C4-2B (cell line): ENCODE results near the gene HCRT.
A peak's percentile ranks its signal among the peaks of the same experiment; 100 is the strongest.
"Not testable (repeated sequence)": the region's sequence is repeated elsewhere in the genome, so short reads cannot be mapped to it uniquely, and the experiment has no call there.

Experiments used
- H3K27ac ChIP-seq: fragments of 450-650 bp; 2 replicates; pipeline ENCODE4 v1.5.1; 2017
- ZFX ChIP-seq: fragments of 450-650 bp; IDR thresholded peaks from 2 replicates; pipeline ENCODE4 v1.6.1; 2017
- TF ChIP-seq, protein P1 (sequence below): fragments of 450-650 bp; conservative IDR thresholded peaks from 2 replicates; pipeline ENCODE4 v1.5.1; 2017; ENCODE audit warnings: mild to moderate bottlenecking

The HCRT gene

DNA sequence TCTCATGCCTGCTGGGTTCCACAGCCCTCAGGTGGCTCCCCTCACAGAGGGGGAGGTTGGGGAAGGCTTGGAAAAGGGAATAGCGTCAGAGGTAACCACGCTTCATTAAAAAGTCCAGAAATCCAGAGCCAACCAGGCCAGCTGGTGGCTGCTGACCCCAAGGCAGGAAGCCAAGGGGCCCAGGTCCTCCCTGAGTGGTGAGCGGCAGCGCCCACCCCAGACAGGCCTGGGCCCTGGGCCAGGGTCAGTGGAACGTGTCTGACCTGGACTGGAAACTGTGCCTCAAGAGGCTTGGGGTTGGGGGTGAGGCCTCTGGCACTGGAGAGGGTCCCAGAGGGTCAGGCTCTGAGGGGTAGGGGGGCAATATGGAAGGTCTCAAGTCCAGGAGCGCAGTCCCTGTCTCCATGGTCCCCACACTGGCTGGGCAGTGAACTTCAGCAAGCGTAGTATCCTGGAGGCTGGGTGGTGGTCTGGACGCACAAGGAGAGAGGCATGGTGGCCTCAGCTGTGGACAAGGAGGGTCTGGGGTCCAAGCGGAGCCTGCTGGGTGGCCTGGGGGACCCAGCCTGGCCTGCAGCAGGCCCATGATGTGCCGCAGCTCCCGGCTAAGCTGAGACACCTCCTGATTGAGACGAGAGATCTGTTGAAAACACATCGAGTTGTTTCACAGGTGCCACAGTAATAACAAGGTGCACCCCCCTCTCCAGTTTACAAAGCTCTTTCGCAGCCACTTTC, 25.3 kb downstream of the HCRT start:
- TF ChIP-seq, protein P1, sequence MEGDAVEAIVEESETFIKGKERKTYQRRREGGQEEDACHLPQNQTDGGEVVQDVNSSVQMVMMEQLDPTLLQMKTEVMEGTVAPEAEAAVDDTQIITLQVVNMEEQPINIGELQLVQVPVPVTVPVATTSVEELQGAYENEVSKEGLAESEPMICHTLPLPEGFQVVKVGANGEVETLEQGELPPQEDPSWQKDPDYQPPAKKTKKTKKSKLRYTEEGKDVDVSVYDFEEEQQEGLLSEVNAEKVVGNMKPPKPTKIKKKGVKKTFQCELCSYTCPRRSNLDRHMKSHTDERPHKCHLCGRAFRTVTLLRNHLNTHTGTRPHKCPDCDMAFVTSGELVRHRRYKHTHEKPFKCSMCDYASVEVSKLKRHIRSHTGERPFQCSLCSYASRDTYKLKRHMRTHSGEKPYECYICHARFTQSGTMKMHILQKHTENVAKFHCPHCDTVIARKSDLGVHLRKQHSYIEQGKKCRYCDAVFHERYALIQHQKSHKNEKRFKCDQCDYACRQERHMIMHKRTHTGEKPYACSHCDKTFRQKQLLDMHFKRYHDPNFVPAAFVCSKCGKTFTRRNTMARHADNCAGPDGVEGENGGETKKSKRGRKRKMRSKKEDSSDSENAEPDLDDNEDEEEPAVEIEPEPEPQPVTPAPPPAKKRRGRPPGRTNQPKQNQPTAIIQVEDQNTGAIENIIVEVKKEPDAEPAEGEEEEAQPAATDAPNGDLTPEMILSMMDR, result no peak
- TF ChIP-seq ZFX, result no peak
- no peak overlapping the region for H3K27ac ChIP-seq

DNA sequence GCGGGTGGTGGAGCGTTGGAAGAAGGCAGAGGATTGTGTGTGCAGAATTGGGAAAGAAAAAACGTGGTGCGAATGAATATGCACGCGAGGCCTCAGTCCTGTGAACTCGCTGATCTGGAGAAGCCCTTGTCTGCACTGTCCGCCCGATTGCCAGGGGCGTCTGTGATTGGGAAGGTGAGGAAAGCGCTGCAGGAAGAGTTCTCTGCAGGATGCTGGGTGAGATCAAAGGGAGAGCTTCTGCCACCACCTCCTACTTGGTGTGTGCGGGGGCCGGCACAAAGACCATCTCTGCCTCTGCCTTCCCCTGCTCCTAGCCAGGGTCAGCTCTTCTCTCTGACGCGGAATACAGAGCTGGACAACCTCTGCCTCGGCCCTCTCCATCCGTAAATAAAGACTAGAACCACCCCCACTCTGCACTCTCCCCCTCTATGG, 29.6 kb downstream of the HCRT start:
- H3K27ac ChIP-seq, result peak overlapping the region; percentile 96
- TF ChIP-seq, protein P1, result no peak
- no peak for TF ChIP-seq ZFX

DNA sequence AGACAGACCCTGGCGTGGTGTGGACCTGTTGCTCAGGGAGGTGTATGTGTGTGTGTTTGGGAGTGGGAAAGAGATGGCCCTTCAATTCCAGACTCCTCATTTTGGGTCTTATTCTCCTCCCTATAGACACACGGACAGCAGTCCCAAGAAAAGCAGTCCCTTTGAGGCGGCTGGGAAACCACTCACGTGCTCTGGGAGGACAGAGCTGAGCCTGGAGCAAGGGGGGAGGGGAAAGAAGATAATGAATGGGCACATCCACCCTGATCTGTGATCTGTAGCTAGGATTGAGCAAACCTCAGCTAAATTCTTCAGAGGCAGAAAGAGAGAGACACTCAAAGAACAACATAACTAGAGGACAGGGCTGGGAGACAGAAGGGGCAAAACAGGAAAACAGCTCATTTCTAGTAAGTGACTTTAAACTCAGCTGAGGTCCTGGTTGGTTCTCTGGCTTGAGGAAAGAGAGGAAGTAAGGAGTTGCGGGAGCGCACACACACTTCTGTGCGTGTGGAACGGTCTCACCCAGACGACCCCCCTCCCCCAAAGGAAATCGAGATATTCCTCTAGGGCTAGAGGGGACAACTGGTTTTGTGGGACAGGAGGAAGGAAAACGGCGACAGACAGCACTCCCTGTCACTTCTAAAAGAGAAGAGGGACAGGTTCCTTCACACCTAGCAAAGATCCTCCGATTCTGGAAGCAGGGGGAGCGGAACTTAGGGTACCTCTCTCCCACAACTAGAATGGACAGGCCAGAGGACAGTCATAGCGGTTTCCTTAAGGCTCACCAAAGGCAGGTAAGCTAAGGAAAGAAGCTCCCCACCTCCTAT, 31.1 kb downstream of the HCRT start:
- TF ChIP-seq, protein P1, result no peak
- no peak for TF ChIP-seq ZFX

GRCh38 chr17:42146911-42147607, 38.2 kb downstream of the HCRT start:
- TF ChIP-seq, protein P1, result no peak
- TF ChIP-seq ZFX, result no peak
- no peak overlapping the region for H3K27ac ChIP-seq

More for the DNA sequence above, 31.1 kb downstream of the HCRT start:
- H3K27ac ChIP-seq, result peak overlapping the region; percentile 96

- not testable (repeated sequence) for H3K27ac ChIP-seq
Observed at GRCh38 chr17:42143138-42143537, 42.1 kb downstream of the HCRT start.

- no peak overlapping the region for H3K27ac ChIP-seq
- no peak for TF ChIP-seq ZFX
- TF ChIP-seq, protein P1, result no peak
Observed at GRCh38 chr17:42142371-42142896, 42.8 kb downstream of the HCRT start.

DNA sequence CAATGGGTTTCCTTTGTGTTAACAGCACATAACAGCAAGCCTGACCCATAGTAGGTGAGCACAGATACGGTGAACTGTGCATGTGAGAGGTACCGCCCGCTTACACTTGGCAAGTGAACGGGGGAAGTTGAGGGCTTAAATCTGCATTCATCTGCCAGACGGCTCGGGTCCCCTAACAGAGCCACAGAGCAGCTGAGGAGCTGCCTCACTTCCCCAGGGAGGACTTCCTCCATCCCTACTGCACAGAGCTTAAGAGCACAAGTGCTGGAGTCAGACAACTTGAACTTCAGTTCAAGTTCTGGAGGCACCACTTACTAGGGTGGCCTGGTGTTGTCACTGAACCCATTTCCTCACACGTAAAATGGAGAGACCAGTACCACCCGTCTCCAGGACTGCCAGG, 43.9 kb downstream of the HCRT start:
- H3K27ac ChIP-seq, result no peak overlapping the region
- TF ChIP-seq, protein P1, result no peak
- no peak for TF ChIP-seq ZFX

GRCh38 chr17:42140690-42141089, 44.6 kb downstream of the HCRT start:
- H3K27ac ChIP-seq, result not testable (repeated sequence)
